Measurements from ENCODE around the gene SIRT6. TPM values are rescaled to one million over a fixed set of nuclear protein-coding genes. Genes with fewer than 3 reads are reported as not detected.

The SIRT6 gene
- total RNA-seq, 1 experiment from 2014 or later, result 22.2 TPM

DNA sequence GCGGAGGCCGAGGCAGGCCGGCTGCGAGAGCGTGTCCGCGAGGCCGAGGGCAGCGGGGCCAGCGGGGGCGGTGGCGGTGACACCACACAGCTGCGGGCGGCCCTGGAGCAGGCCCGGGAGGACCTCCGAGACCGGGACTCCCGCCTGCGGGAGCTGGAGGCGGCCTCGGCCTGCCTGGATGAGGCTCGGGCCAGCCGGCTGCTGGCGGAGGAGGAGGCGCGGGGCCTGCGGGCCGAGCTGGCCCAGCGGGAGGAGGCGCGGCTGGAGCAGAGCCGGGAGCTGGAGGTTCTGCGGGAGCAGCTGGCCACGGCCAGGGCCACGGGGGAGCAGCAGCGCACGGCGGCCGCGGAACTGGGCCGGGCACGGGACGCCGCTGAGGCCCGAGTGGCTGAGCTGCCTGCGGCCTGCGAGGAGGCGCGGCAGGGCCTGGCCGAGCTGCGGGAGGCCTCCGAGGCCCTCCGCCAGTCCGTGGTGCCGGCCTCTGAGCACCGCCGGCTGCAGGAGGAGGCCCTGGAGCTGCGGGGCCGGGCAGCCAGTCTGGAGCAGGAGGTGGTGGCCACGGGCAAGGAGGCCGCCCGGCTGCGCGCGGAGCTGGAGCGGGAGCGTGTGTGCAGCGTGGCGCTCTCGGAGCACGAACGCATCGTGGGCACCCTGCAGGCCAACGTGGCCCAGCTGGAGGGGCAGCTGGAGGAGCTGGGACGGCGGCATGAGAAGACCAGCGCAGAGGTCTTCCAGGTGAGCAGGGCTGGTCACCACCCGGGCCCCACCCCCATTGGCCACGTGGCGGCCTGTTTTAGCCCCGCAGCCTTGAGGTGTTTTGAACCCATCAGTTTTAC is 35.3 kb upstream of the SIRT6 start:
- Histone ChIP-seq H3K36me3 (ENCODE audit: low read depth) (no peaks in the 10 kb centered on the region), H3K27ac (no peak overlapping the region), H3K9me3 (ENCODE audit: insufficient read depth, low read depth) (no peaks in the 10 kb centered on the region), H3F3A (ENCODE audit: insufficient read depth, low read depth) (no peaks in the 10 kb centered on the region), H3K4me1 (replicated peaks; ENCODE audit: insufficient read depth) (no peaks in the 10 kb centered on the region), H3K27me3 (ENCODE audit: insufficient read depth, low read depth) (no peaks in the 10 kb centered on the region), H2AFZ (no peak overlapping the region), H3K4me3 (no peak overlapping the region), H3K4me2 (no peak overlapping the region), H4K20me1 (ENCODE audit: insufficient read depth) (no peaks in the 10 kb centered on the region), H3K79me2 (ENCODE audit: low read depth) (no peaks in the 10 kb centered on the region), H3K9me2 (ENCODE audit: insufficient read depth) (no peaks in the 10 kb centered on the region)
- ChIA-PET POLR2A (ENCODE audit: unreplicated experiment) (no interaction called here), CTCF (no interaction called here)
- no TSS peak for BruUV-seq (replicated peaks)
- DNase-seq, result no peak
- no peak for TF ChIP-seq EZH2 (IDR thresholded peaks at IDR 0.05; ENCODE audit: low read depth)
- TF ChIP-seq, protein P1, sequence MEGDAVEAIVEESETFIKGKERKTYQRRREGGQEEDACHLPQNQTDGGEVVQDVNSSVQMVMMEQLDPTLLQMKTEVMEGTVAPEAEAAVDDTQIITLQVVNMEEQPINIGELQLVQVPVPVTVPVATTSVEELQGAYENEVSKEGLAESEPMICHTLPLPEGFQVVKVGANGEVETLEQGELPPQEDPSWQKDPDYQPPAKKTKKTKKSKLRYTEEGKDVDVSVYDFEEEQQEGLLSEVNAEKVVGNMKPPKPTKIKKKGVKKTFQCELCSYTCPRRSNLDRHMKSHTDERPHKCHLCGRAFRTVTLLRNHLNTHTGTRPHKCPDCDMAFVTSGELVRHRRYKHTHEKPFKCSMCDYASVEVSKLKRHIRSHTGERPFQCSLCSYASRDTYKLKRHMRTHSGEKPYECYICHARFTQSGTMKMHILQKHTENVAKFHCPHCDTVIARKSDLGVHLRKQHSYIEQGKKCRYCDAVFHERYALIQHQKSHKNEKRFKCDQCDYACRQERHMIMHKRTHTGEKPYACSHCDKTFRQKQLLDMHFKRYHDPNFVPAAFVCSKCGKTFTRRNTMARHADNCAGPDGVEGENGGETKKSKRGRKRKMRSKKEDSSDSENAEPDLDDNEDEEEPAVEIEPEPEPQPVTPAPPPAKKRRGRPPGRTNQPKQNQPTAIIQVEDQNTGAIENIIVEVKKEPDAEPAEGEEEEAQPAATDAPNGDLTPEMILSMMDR (conservative IDR thresholded peaks at IDR 0.05), result no peak
- intact Hi-C loops (cut with micrococcal nuclease; ENCODE audit: unreplicated experiment), result no loop called here

DNA sequence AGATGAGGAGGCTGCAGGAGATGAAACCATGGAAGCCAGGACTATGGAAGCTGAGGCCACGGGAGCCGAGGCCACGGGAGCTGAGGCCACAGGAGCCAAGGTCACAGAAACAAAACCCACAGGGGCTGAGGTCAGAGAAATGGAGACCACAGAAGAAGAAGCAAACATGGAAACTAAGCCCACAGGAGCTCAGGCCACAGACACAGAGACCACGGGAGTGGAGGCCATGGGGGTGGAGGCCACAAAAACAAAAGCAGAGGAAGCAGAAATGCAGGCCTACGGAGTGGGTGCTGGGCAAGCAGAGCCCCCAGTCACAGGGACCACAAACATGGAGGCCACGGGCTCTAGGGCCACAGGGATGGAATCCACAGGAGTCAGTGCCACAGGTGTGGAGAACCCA is 34.5 kb upstream of the SIRT6 start:
- Histone ChIP-seq H3K36me3 (ENCODE audit: low read depth) (no peaks in the 10 kb centered on the region), H3K9me2 (ENCODE audit: insufficient read depth) (no peaks in the 10 kb centered on the region), H2AFZ (no peak overlapping the region), H4K20me1 (ENCODE audit: insufficient read depth) (no peaks in the 10 kb centered on the region), H3K27ac (no peak overlapping the region), H3K79me2 (ENCODE audit: low read depth) (no peaks in the 10 kb centered on the region), H3K4me3 (no peak overlapping the region), H3K27me3 (ENCODE audit: insufficient read depth, low read depth) (no peaks in the 10 kb centered on the region), H3K4me2 (no peak overlapping the region), H3K9me3 (ENCODE audit: insufficient read depth, low read depth) (no peaks in the 10 kb centered on the region), H3K4me1 (replicated peaks; ENCODE audit: insufficient read depth) (no peaks in the 10 kb centered on the region), H3F3A (ENCODE audit: insufficient read depth, low read depth) (no peaks in the 10 kb centered on the region)
- intact Hi-C loops (cut with micrococcal nuclease; ENCODE audit: unreplicated experiment), result no loop called here
- TF ChIP-seq, protein P1 (conservative IDR thresholded peaks at IDR 0.05), result no peak
- TF ChIP-seq EZH2 (IDR thresholded peaks at IDR 0.05; ENCODE audit: low read depth), result no peak
- DNase-seq, result no peak
- BruUV-seq (replicated peaks), result no TSS peak
- ChIA-PET CTCF (no interaction called here), POLR2A (ENCODE audit: unreplicated experiment) (no interaction called here)

DNA sequence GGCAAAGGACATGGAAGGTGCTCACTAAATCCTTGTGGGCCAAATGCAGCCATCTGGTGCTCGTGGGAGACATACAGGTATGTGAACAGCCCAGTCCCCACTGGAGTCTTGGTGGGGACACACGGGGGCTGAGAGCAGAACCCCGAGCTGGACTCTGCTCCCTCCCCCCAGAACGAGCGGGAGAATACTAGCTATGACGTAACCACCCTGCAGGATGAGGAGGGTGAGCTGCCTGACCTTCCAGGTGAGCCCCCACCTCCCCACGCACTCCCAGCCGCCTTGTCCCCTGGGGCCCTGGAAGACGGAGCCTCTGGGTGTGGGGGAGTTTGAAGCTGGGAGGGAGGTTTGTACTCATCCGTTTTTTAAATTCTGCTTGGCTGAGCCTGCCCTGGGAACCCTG is 33.4 kb upstream of the SIRT6 start:
- no peaks in the 10 kb centered on the region for H4K20me1 ChIP-seq (ENCODE audit: insufficient read depth)
- intact Hi-C loops (cut with micrococcal nuclease; ENCODE audit: unreplicated experiment), result no loop called here
- ChIA-PET POLR2A (ENCODE audit: unreplicated experiment) (no interaction called here), CTCF (interaction anchor here (0.6 kb wide), 1 partner anchor 1404 kb away, joined by 4 read pairs; no protein-coding TSS in a partner anchor)
- no peaks in the 10 kb centered on the region for H3F3A ChIP-seq (ENCODE audit: insufficient read depth, low read depth)
- no peak for DNase-seq
- no peaks in the 10 kb centered on the region for H3K9me2 ChIP-seq (ENCODE audit: insufficient read depth)
- no peak overlapping the region for H3K27ac ChIP-seq
- no peaks in the 10 kb centered on the region for H3K27me3 ChIP-seq (ENCODE audit: insufficient read depth, low read depth)
- no peaks in the 10 kb centered on the region for H3K4me1 ChIP-seq (replicated peaks; ENCODE audit: insufficient read depth)
- no peak overlapping the region for H3K4me3 ChIP-seq
- TF ChIP-seq, protein P1 (conservative IDR thresholded peaks at IDR 0.05), result no peak
- no peak for TF ChIP-seq EZH2 (IDR thresholded peaks at IDR 0.05; ENCODE audit: low read depth)
- no TSS peak for BruUV-seq (replicated peaks)
- H3K9me3 ChIP-seq (ENCODE audit: insufficient read depth, low read depth), result no peaks in the 10 kb centered on the region
- H2AFZ ChIP-seq, result no peak overlapping the region
- H3K4me2 ChIP-seq, result no peak overlapping the region
- H3K36me3 ChIP-seq (ENCODE audit: low read depth), result no peaks in the 10 kb centered on the region
- H3K79me2 ChIP-seq (ENCODE audit: low read depth), result no peaks in the 10 kb centered on the region

Measured in PC-9 (cell line).